K562 (cell line): Measurements from ENCODE around the gene ADRB2. TPM values are rescaled to one million over a fixed set of nuclear protein-coding genes. Genes with fewer than 3 reads are reported as not detected.

Source experiments
- ARID1B ChIP-seq: fragments of 450-650 bp; IDR thresholded peaks from 2 replicates; pipeline ENCODE4 v1.6.1; 2016; ENCODE audit warnings: antibody characterized with exemption, mild to moderate bottlenecking, inconsistent platforms
- BHLHE40 ChIP-seq: IDR thresholded peaks from 2 replicates; pipeline ENCODE4 v1.6.1; 2011; ENCODE audit warnings: low read length, improper control_type of control experiment
- C11orf30 ChIP-seq: fragments of 450-650 bp; IDR thresholded peaks from 2 replicates; pipeline ENCODE4 v1.6.1; 2016; ENCODE audit warnings: low read depth, mild to moderate bottlenecking
- COPS2 ChIP-seq: fragments of 450-650 bp; conservative IDR thresholded peaks from 2 replicates; pipeline ENCODE4 v1.6.1; 2016; ENCODE audit warnings: mild to moderate bottlenecking, moderate library complexity
- CTBP1 ChIP-seq: fragments of 450-650 bp; IDR thresholded peaks from 2 replicates; pipeline ENCODE4 v1.6.1; 2016; ENCODE audit warnings: borderline replicate concordance
- DPF2 ChIP-seq: fragments of 450-650 bp; IDR thresholded peaks from 2 replicates; pipeline ENCODE4 v1.6.1; 2016
- FOXA3 ChIP-seq, 2 experiments: fragments of 450-650 bp in 1 of 2; sonication (generic) in 1 of 2; formaldehyde crosslinking; IDR thresholded peaks in 1 of 2; conservative IDR thresholded peaks in 1 of 2; 2 replicates each; pipeline versions ENCODE4 v1.4.0 to v1.8.0; 2020 to 2022; ENCODE audit warnings: mild to moderate bottlenecking in 2 of 2, missing genetic modification reagents in 1 of 2
- FOXJ3 ChIP-seq: sonication (generic); formaldehyde crosslinking; IDR thresholded peaks from 2 replicates; pipeline ENCODE4 v1.4.0; 2020; ENCODE audit warnings: mild to moderate bottlenecking, missing genetic modification reagents
- FOXK2 ChIP-seq, 2 experiments: fragments of 450-650 bp; IDR thresholded peaks in 1 of 2; conservative IDR thresholded peaks in 1 of 2; 2 replicates each; pipeline ENCODE4 v1.6.1; 2016; ENCODE audit warnings: low read depth in 2 of 2, mild to moderate bottlenecking in 1 of 2
- HNRNPLL ChIP-seq: fragments of 200-400 bp; formaldehyde crosslinking; IDR thresholded peaks from 2 replicates; pipeline ENCODE4 v1.6.1; 2017; ENCODE audit warnings: low read length, low read depth, mild to moderate bottlenecking; ENCODE audit not compliant: poor library complexity, severe bottlenecking
- JUN ChIP-seq, 2 experiments: sonication (generic) in 1 of 2; formaldehyde crosslinking in 1 of 2; IDR thresholded peaks; 2 replicates each; pipeline versions ENCODE4 v1.6.1 to v1.8.0; 2012 to 2022; ENCODE audit warnings: borderline replicate concordance in 2 of 2, mild to moderate bottlenecking in 2 of 2, improper control_type of control experiment in 1 of 2, low read depth in 1 of 2, low read length in 1 of 2, missing genetic modification reagents in 1 of 2
- JUND ChIP-seq, 2 experiments: IDR thresholded peaks; 2 replicates in 1 of 2; 3 replicates in 1 of 2; pipeline ENCODE4 v1.6.1; 2011; ENCODE audit warnings: borderline replicate concordance in 2 of 2, low read depth in 2 of 2, low read length in 2 of 2, improper control_type of control experiment in 1 of 2, missing biosample characterization in 1 of 2, missing genetic modification characterization in 1 of 2, missing genetic modification reagents in 1 of 2
- MAFF ChIP-seq: IDR thresholded peaks from 2 replicates; pipeline ENCODE4 v1.6.1; 2012; ENCODE audit warnings: low read length, improper control_type of control experiment
- MEIS2 ChIP-seq: fragments of 450-650 bp; IDR thresholded peaks from 2 replicates; pipeline ENCODE4 v1.6.1; 2014; ENCODE audit warnings: mild to moderate bottlenecking; ENCODE audit not compliant: partially characterized antibody
- MTA3 ChIP-seq: fragments of 450-650 bp; formaldehyde crosslinking; IDR thresholded peaks from 2 replicates; pipeline ENCODE4 v1.6.1; 2017; ENCODE audit warnings: mild to moderate bottlenecking, borderline replicate concordance
- NFRKB ChIP-seq: fragments of 450-650 bp; IDR thresholded peaks from 2 replicates; pipeline ENCODE4 v1.6.1; 2016; ENCODE audit warnings: low read depth
- RCOR1 ChIP-seq, 2 experiments: IDR thresholded peaks; 2 replicates each; pipeline ENCODE4 v1.6.1; 2012; ENCODE audit warnings: low read depth in 2 of 2, low read length in 2 of 2, borderline replicate concordance in 1 of 2, improper control_type of control experiment in 1 of 2
- RFX1 ChIP-seq: fragments of 450-650 bp; IDR thresholded peaks from 2 replicates; pipeline ENCODE4 v1.6.1; 2016; ENCODE audit warnings: mild to moderate bottlenecking, moderate library complexity
- SMAD3 ChIP-seq: fragments of 450-650 bp; formaldehyde crosslinking; conservative IDR thresholded peaks from 2 replicates; pipeline ENCODE4 v1.4.0; 2020; ENCODE audit warnings: mild to moderate bottlenecking
- STAT6 ChIP-seq: sonication (generic); formaldehyde crosslinking; IDR thresholded peaks from 2 replicates; pipeline ENCODE4 v1.8.1; 2023; ENCODE audit warnings: mild to moderate bottlenecking, missing genetic modification reagents
- ZNF316 ChIP-seq: fragments of 450-650 bp; IDR thresholded peaks from 2 replicates; pipeline ENCODE4 v1.6.1; 2016
- ZNF609 ChIP-seq: sonication (generic); formaldehyde crosslinking; IDR thresholded peaks from 2 replicates; pipeline ENCODE4 v1.8.1; 2023; ENCODE audit warnings: missing genetic modification reagents, mild to moderate bottlenecking, borderline replicate concordance
- polyA plus RNA-seq, 8 experiments: library from polyadenylated mRNA; depleted of rRNA in 4 of 8; stranded (reverse) in 5 of 8; unstranded in 3 of 8; fragments of >200 nt; fragmentation: Nextera tagmentation in 2 of 8; fragmentation: Illumina TruSeq in 1 of 8; extraction: Ambion mirVana in 2 of 8; extraction: Trizol in 1 of 8; gene quantifications; 2 replicates each; pipeline versions ENCODE4 v1.2.1 to v1.2.3, GENCODE V29; 2011 to 2014; ENCODE audit warnings: inconsistent platforms in 1 of 8, missing spikeins in 1 of 8
- total RNA-seq, 7 experiments: library from RNA; depleted of rRNA in 6 of 7; stranded (reverse); fragments of >200 nt in 6 of 7; fragmentation: Illumina TruSeq in 2 of 7; extraction: Trizol in 2 of 7; gene quantifications; 2 replicates each; pipeline versions ENCODE4 v1.2.1 to v1.2.3, GENCODE V29; 2011 to 2021; ENCODE audit warnings: low replicate concordance in 1 of 7

Gene ADRB2
- total and polyA plus RNA-seq, 9 of the 15 experiments (the other 6 are each of a cell fraction or from before 2014, with no cell fraction given), result 0.01 to 0.18 (median 0.04) TPM; not detected in 2

- TF ChIP-seq FOXA3 (CRISPR knock-in tag; conservative IDR thresholded peaks at IDR 0.05 in 1 of 2, IDR thresholded peaks at IDR 0.05 in 1 of 2) (peak; percentile 68 to 81; a peak in 3 of 4 replicates), COPS2 (no peak), JUN (IDR thresholded peaks at IDR 0.05; ENCODE audit: borderline replicate concordance, low read depth, low read length) (peak; percentile 7; the same call in 1 of the 2 replicates), JUN (CRISPR knock-in tag; IDR thresholded peaks at IDR 0.05; ENCODE audit: borderline replicate concordance) (no peak), MEIS2 (no peak), DPF2 (peak; percentile 43; the same call in 1 of the 2 replicates), FOXJ3 (CRISPR knock-in tag) (peak; percentile 81), STAT6 (CRISPR knock-in tag) (no peak), RFX1 (peak; percentile 45), BHLHE40 (peak; percentile 34; the same call in 1 of the 2 replicates), ARID1B (peak; percentile 65), FOXK2 (conservative IDR thresholded peaks at IDR 0.05 in 1 of 2, IDR thresholded peaks at IDR 0.05 in 1 of 2; ENCODE audit: low read depth in 2 of 2) (peak in 1 of 2 experiments; percentile 81; a peak in 2 of 4 replicates), C11orf30 (peak; percentile 99), MTA3 (no peak), SMAD3 (CRISPR knock-in tag) (no peak), ZNF609 (CRISPR knock-in tag) (no peak), RCOR1 (IDR thresholded peaks at IDR 0.05; ENCODE audit: borderline replicate concordance in 1 of 2, low read depth in 2 of 2, low read length in 2 of 2) (peak in 1 of 2 experiments; percentile 57; a peak in 2 of 4 replicates), NFRKB (peak; percentile 52; the same call in 1 of the 2 replicates), ZNF316 (peak; percentile 99), JUND (IDR thresholded peaks at IDR 0.05; ENCODE audit: borderline replicate concordance, low read depth, low read length) (peak; percentile 62; the same call in 1 of the 2 replicates), JUND (tag; IDR thresholded peaks at IDR 0.05; ENCODE audit: borderline replicate concordance, low read depth, low read length) (peak; percentile 36; the same call in 1 of the 3 replicates), CTBP1 (peak; percentile 78; the same call in 1 of the 2 replicates), HNRNPLL (peak; percentile 75), MAFF (peak; percentile 99)
Measured at GRCh38 chr5:148807851-148808250, 18.6 kb upstream of the ADRB2 start (continued).
